Epithelial cell of proximal tubule (primary cell): ENCODE data around the gene CNIH4. TPM values are rescaled to one million over a fixed set of nuclear protein-coding genes. Genes with fewer than 3 reads are reported as not detected.

Source experiments
- DNase-seq: peaks from one replicate; pipeline ENCODE4 v3.0.0-alpha.2; 2011; ENCODE audit warnings: low read depth
- H3K4me3 ChIP-seq: 2 replicates; pipeline ENCODE4 v1.5.1; 2011; ENCODE audit warnings: low read depth, mild to moderate bottlenecking, low read length
- CTCF ChIP-seq: conservative IDR thresholded peaks from 2 replicates; pipeline ENCODE4 v1.5.1; 2012; ENCODE audit warnings: low read depth, mild to moderate bottlenecking, low read length
- total RNA-seq: library from RNA; depleted of rRNA; stranded (reverse); fragments of >200 nt; gene quantifications from 2 replicates; pipeline ENCODE4 v1.2.3, GENCODE V29; 2015

The CNIH4 gene
- total RNA-seq, 1 donor from 2014 or later: 76.0 TPM

DNA sequence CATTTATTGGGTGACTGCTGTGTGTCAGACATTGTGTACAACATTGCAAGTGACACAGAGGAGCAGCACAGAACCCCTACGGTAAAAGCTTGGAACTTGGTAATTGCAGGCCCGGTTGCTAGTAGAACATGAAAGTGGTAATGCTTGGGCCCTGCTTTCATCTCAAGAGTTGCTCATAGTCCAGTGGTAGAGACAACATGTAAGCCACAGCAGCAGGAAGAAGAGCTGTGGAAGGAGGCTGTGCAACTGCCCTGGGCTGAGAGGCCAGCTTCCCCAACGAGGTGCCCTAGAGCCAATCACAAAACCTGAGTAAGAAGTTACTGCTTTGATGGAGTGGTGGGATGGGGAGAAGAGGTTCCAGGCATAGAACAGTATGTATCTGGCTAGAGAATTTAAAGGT, 18.4 kb downstream of the CNIH4 start:
- H3K4me3 ChIP-seq: no peak overlapping the region
- no peak for TF ChIP-seq CTCF
- DNase-seq: no peak

DNA sequence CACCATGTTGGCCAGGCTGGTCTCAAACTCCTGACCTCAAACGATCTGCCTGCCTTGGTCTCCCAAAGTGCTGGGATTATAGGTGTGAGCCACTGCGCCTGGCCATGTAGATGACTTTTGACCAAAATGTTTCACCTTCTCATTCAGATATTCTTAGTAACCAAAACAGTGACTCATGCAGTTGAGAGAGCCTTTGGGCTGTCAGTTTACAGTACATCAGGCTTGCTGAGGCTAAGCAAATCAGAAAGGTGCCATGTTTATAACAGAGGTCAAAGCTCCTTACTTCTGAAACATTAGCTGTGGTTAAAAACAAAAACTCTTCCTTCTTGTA, 21.0 kb downstream of the CNIH4 start:
- no peak for TF ChIP-seq CTCF
- DNase-seq: peak; percentile 20
- no peak overlapping the region for H3K4me3 ChIP-seq

DNA sequence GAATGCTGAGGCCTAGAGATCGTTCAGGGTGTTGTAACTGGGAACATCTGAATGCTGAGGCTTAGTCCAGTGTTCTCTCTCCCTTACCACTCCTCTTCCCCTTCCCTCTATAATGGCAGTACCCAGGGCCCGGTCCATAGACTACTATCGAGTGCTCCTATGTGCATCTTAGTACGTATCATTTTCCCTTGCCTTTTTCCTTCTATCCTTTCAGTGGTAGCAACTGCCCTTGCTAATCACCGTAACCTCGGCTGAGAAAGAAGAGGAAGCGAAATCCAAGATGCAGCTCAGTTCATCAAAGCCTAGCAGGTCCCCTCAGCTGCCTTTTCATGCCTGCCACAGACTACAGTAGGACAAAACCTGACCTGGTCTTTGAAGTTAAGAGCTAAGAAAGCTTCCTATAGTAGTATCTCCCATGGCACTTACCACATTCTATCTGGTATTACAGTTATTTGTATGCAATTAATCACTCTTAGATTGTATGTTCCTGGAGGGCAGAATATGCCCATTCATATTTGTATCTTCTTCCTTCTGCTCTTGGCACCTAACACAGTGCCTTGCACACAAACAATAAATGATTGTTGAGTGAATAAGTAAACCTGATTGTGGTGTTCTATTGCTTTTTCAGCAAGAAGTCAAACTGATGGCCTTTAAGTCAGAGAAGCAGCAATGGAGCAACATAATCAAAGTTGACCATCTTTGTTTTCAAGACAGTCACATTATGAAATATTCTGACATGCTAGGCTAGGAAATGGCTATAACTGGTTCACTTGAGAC, 22.4 kb downstream of the CNIH4 start:
- no peak for DNase-seq
- no peak overlapping the region for H3K4me3 ChIP-seq

DNA sequence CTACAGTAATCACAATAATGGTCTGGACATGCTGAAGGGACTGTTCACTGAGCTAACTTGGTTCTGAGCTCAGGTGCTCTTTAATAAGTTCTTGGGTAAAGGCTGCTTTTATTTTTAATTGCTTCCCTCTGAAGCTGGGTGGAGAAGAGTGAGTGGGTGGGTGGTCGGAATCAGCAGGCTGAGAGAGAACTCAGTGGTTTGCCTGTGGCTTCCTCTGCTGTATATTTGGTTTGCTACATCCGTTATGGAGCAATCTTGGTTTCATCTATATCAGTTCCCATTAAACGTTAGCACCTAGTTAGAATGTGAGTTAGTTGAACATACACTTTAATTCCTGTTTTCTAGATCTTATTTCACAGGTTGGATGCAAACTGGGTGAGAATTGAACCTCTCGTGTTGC, 23.3 kb downstream of the CNIH4 start:
- H3K4me3 ChIP-seq: no peak overlapping the region
- TF ChIP-seq CTCF: no peak
- no peak for DNase-seq

More for the DNA sequence above, 22.4 kb downstream of the CNIH4 start:
- no peak for TF ChIP-seq CTCF

DNA sequence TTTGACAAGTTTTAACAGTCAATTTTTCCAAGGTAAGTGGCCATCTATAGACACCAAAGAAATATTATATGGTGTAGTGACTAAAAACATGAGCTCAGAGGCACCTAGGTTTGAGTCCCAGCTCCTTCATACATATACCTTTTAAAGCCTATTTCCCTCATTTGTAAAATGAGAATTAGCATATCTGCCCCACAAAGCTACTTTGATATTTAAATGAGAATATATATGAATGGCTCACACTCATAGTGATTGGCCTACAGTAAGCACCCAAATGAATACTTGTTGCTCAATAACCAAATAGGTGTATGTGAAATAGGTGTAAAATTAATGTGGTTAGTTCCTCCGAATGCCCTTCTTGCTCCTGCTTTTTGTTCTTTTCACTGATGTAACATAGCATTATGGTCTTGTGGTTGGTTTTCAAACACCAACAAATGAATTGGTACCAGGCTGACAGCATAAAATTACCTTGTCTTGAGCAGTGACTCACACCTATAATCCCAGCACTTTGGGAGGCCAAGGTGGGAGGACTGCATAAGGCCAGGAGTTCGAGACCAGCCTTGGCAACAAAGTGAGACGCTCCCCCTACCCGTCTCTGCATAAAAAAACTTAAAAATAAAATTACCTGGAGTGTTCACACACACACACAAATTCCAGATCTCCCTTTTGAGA, 25.3 kb downstream of the CNIH4 start:
- no peak overlapping the region for H3K4me3 ChIP-seq
- no peak for TF ChIP-seq CTCF
- no peak for DNase-seq

DNA sequence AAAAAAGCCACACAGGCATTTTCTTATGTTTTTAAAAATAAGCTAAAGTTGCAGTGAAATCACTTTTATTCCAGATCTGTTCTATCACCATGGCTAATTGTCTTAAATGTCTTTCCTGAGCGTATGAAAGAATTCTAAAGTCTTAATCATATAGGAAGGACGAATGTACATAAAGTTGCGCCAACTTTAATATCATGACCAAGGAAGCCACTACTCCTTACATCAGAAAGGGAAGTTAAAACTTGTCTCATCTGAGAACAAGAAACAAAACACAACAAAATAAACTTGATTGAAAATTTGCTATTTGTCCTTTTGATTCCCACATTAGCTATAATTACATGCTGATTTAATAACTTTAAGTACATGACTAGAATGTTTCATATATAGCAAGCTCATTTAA, 26.5 kb downstream of the CNIH4 start:
- no peak for DNase-seq
- TF ChIP-seq CTCF: no peak
- H3K4me3 ChIP-seq: no peak overlapping the region

- no peak for DNase-seq
- TF ChIP-seq CTCF: no peak
- no peak overlapping the region for H3K4me3 ChIP-seq
Observed at GRCh38 chr1:224387302-224387912, 30.7 kb downstream of the CNIH4 start.
